Gastrocnemius medialis (tissue), 4 donors: Measurements from ENCODE around the gene BRCA2.

Experiments used
- POLR2A ChIP-seq, 2 donors: fragments of 450-650 bp; IDR thresholded peaks; one replicate each; pipeline ENCODE4 v1.6.1; 2017; ENCODE audit warnings: antibody characterized with exemption in 2 of 2, mild to moderate bottlenecking in 2 of 2, moderate library complexity in 2 of 2
- TF ChIP-seq, protein P1 (sequence below), 5 experiments: fragments of 450-650 bp in 3 of 5; fragments of 200-600 bp in 2 of 5; sonication (generic) in 2 of 5; IDR thresholded peaks in 4 of 5; conservative IDR thresholded peaks in 1 of 5; 1 replicate in 4 of 5; 2 replicates in 1 of 5; pipeline ENCODE4 v1.5.1; 2016 to 2019; ENCODE audit warnings: antibody characterized with exemption in 5 of 5, mild to moderate bottlenecking in 3 of 5, moderate library complexity in 3 of 5

- TF ChIP-seq POLR2A (IDR thresholded peaks at IDR 0.05) = no peak
- TF ChIP-seq, protein P1, sequence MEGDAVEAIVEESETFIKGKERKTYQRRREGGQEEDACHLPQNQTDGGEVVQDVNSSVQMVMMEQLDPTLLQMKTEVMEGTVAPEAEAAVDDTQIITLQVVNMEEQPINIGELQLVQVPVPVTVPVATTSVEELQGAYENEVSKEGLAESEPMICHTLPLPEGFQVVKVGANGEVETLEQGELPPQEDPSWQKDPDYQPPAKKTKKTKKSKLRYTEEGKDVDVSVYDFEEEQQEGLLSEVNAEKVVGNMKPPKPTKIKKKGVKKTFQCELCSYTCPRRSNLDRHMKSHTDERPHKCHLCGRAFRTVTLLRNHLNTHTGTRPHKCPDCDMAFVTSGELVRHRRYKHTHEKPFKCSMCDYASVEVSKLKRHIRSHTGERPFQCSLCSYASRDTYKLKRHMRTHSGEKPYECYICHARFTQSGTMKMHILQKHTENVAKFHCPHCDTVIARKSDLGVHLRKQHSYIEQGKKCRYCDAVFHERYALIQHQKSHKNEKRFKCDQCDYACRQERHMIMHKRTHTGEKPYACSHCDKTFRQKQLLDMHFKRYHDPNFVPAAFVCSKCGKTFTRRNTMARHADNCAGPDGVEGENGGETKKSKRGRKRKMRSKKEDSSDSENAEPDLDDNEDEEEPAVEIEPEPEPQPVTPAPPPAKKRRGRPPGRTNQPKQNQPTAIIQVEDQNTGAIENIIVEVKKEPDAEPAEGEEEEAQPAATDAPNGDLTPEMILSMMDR (IDR thresholded peaks at IDR 0.05 in 4 of 5, conservative IDR thresholded peaks at IDR 0.05 in 1 of 5) = no peak
Observed at GRCh38 chr13:32428581-32429432, 113.5 kb downstream of the BRCA2 start.
